H1 (cell line): Measurements from ENCODE around the gene RNU6-1. TPM values are rescaled to one million over a fixed set of nuclear protein-coding genes. Genes with fewer than 3 reads are reported as not detected.
A peak's percentile ranks its signal among the peaks of the same experiment; 100 is the strongest.

ENCODE experiments used
- CTCF ChIA-PET: fragments of 300-600 bp; sonication (Branson Sonifier 250); formaldehyde crosslinking; loops from one replicate; lab custom pipeline; 2021; ENCODE audit not compliant: partially characterized antibody; lab: Charles Lee
- POLR2A ChIA-PET: fragments of 300-600 bp; sonication (Branson Sonifier 250); formaldehyde crosslinking; loops from one replicate; lab custom pipeline; 2021; ENCODE audit warnings: inconsistent platforms; ENCODE audit not compliant: partially characterized antibody; lab: Charles Lee
- DNase-seq, 2 experiments: peaks; one replicate each; pipeline versions ENCODE4 v3.0.0 to v3.0.0-alpha.2; 2010 to 2022; ENCODE audit warnings: low spot score in 2 of 2, low read depth in 1 of 2, mixed read lengths in 1 of 2
- FAIRE-seq: peaks from 2 replicates; lab custom pipeline; 2011; peaks lifted over from hg19 to GRCh38; lab: Jason Lieb, UNC
- H2AFZ ChIP-seq: 2 replicates; pipeline ENCODE4 v1.8.1; 2012; ENCODE audit warnings: low read length, inconsistent platforms
- H2AK5ac ChIP-seq: 2 replicates; pipeline ENCODE4 v1.6.1; 2013; ENCODE audit warnings: low read depth, low read length
- H2BK120ac ChIP-seq: replicated peaks from 2 replicates; pipeline ENCODE3; 2013; ENCODE audit warnings: low read depth, low read length, inconsistent platforms
- H2BK12ac ChIP-seq: 2 replicates; pipeline ENCODE4 v1.6.1; 2013; ENCODE audit warnings: low read depth, low read length
- H2BK15ac ChIP-seq: 2 replicates; pipeline ENCODE4 v1.6.1; 2013; ENCODE audit warnings: low read length
- H2BK20ac ChIP-seq: 2 replicates; pipeline ENCODE4 v1.6.1; 2013; ENCODE audit warnings: low read length
- H2BK5ac ChIP-seq: 2 replicates; pipeline ENCODE4 v1.6.1; 2013; ENCODE audit warnings: low read depth, low read length
- H3K14ac ChIP-seq: 2 replicates; pipeline ENCODE4 v1.6.1; 2013; ENCODE audit warnings: inconsistent platforms; ENCODE audit not compliant: insufficient read length
- H3K18ac ChIP-seq: 2 replicates; pipeline ENCODE4 v1.6.1; 2013; ENCODE audit warnings: low read length; ENCODE audit errors: extremely low read depth
- H3K23ac ChIP-seq: 2 replicates; pipeline ENCODE4 v1.6.1; 2013; ENCODE audit warnings: inconsistent platforms; ENCODE audit not compliant: insufficient read length
- H3K23me2 ChIP-seq: 2 replicates; pipeline ENCODE4 v1.6.1; 2013; ENCODE audit warnings: low read depth, low read length
- H3K27ac ChIP-seq: 2 replicates; pipeline ENCODE4 v1.6.1; 2011; ENCODE audit warnings: low read depth, low read length, inconsistent platforms
- H3K27me3 ChIP-seq, 4 experiments: replicated peaks in 1 of 4; 1 replicate in 1 of 4; 2 replicates in 3 of 4; pipeline versions ENCODE4 v1.6.1 to v1.8.1; 2011 to 2013; ENCODE audit warnings: low read length in 3 of 4, mild to moderate bottlenecking in 3 of 4, inconsistent platforms in 2 of 4, mixed read lengths in 2 of 4, moderate library complexity in 1 of 4; ENCODE audit not compliant: control insufficient read depth in 3 of 4, insufficient read depth in 3 of 4; ENCODE audit errors: extremely low read depth in 1 of 4
- H3K36me3 ChIP-seq, 4 experiments: 2 replicates each; pipeline versions ENCODE4 v1.6.1 to v1.8.1; 2011 to 2013; ENCODE audit warnings: mild to moderate bottlenecking in 4 of 4, low read length in 3 of 4, moderate library complexity in 2 of 4, control low read depth in 1 of 4, inconsistent platforms in 1 of 4; ENCODE audit not compliant: insufficient read depth in 4 of 4, control insufficient read depth in 2 of 4
- H3K4ac ChIP-seq: replicated peaks from 2 replicates; pipeline ENCODE3; 2013; ENCODE audit warnings: low read length, low read depth, mixed read lengths, inconsistent platforms; ENCODE audit not compliant: insufficient read length
- H3K4me1 ChIP-seq, 4 experiments: replicated peaks in 1 of 4; 1 replicate in 1 of 4; 2 replicates in 3 of 4; pipeline versions ENCODE4 v1.6.1 to v1.8.1; 2011 to 2013; ENCODE audit warnings: low read length in 3 of 4, inconsistent platforms in 2 of 4, mixed read lengths in 1 of 4; ENCODE audit not compliant: insufficient read depth in 4 of 4, control insufficient read depth in 3 of 4
- H3K4me2 ChIP-seq, 2 experiments: 2 replicates each; pipeline versions ENCODE4 v1.6.1 to v1.8.1; 2011 to 2013; ENCODE audit warnings: low read depth in 2 of 2, low read length in 2 of 2, control low read depth in 1 of 2, inconsistent platforms in 1 of 2, mild to moderate bottlenecking in 1 of 2; ENCODE audit not compliant: insufficient read depth in 1 of 2
- H3K4me3 ChIP-seq, 4 experiments: fragments of 200-600, 300-600 bp in 1 of 4; sonication (generic), shearing (Covaris generic), sonication (Bioruptor Twin) in 1 of 4; 2 replicates each; pipeline versions ENCODE4 v1.5.1 to v1.8.1; 2011 to 2016; ENCODE audit warnings: low read length in 4 of 4, low read depth in 3 of 4, control low read depth in 2 of 4, inconsistent platforms in 2 of 4, mild to moderate bottlenecking in 2 of 4, mixed read lengths in 1 of 4, moderate library complexity in 1 of 4; ENCODE audit not compliant: insufficient read depth in 2 of 4; ENCODE audit errors: extremely low read depth in 1 of 4
- H3K56ac ChIP-seq: replicated peaks from 2 replicates; pipeline ENCODE3; 2013; ENCODE audit warnings: low read depth, mild to moderate bottlenecking, mixed read lengths, low read length, inconsistent platforms; ENCODE audit not compliant: insufficient read length
- H3K79me1 ChIP-seq: 2 replicates; pipeline ENCODE4 v1.6.1; 2013; ENCODE audit warnings: low read depth, low read length, control low read depth
- H3K79me2 ChIP-seq, 2 experiments: 2 replicates each; pipeline versions ENCODE4 v1.6.1 to v1.8.1; 2012 to 2013; ENCODE audit warnings: low read length in 2 of 2, mild to moderate bottlenecking in 2 of 2, inconsistent platforms in 1 of 2; ENCODE audit not compliant: insufficient read depth in 2 of 2, control insufficient read depth in 1 of 2
- H3K9ac ChIP-seq, 4 experiments: replicated peaks in 1 of 4; 1 replicate in 1 of 4; 2 replicates in 3 of 4; pipeline versions ENCODE4 v1.6.1 to v1.8.1; 2011 to 2013; ENCODE audit warnings: low read depth in 3 of 4, low read length in 3 of 4, control low read depth in 2 of 4, mild to moderate bottlenecking in 2 of 4, moderate library complexity in 2 of 4, inconsistent platforms in 1 of 4; ENCODE audit errors: extremely low read depth in 1 of 4
- H3K9me3 ChIP-seq, 2 experiments: 2 replicates each; pipeline versions ENCODE4 v1.6.1 to v1.8.1; 2012 to 2013; ENCODE audit warnings: mild to moderate bottlenecking in 2 of 2, moderate library complexity in 2 of 2, control low read depth in 1 of 2, inconsistent platforms in 1 of 2, low read depth in 1 of 2, low read length in 1 of 2, mixed read lengths in 1 of 2; ENCODE audit not compliant: insufficient read depth in 2 of 2
- H4K20me1 ChIP-seq, 2 experiments: replicated peaks in 1 of 2; 2 replicates each; pipeline versions ENCODE3 to v1.8.1; 2011 to 2013; ENCODE audit warnings: inconsistent platforms in 2 of 2, low read length in 2 of 2, mild to moderate bottlenecking in 1 of 2; ENCODE audit not compliant: insufficient read depth in 2 of 2, control insufficient read depth in 1 of 2
- H4K5ac ChIP-seq: 2 replicates; pipeline ENCODE4 v1.6.1; 2013; ENCODE audit warnings: low read length, low read depth, mixed read lengths, inconsistent platforms; ENCODE audit not compliant: insufficient read length
- H4K8ac ChIP-seq: 2 replicates; pipeline ENCODE4 v1.8.0; 2013; ENCODE audit warnings: mild to moderate bottlenecking, moderate library complexity, low read length, inconsistent platforms; ENCODE audit not compliant: insufficient read depth; ENCODE audit errors: extremely low read depth
- H4K91ac ChIP-seq: replicated peaks from 2 replicates; pipeline ENCODE3; 2013; ENCODE audit warnings: low read length, mixed read lengths, inconsistent platforms; ENCODE audit not compliant: insufficient read length
- CEBPB ChIP-seq: IDR thresholded peaks from 2 replicates; pipeline ENCODE4 v1.6.1; 2012; ENCODE audit warnings: low read depth, low read length
- CHD1 ChIP-seq: IDR thresholded peaks from 2 replicates; pipeline ENCODE4 v1.6.1; 2012; ENCODE audit warnings: low read depth, low read length, improper control_type of control experiment
- EGR1 ChIP-seq: IDR thresholded peaks from 2 replicates; pipeline ENCODE4 v1.6.1; 2011; ENCODE audit warnings: low read depth, low read length, borderline replicate concordance
- TAF7 ChIP-seq: optimal IDR thresholded peaks from 2 replicates; pipeline ENCODE3; 2011; ENCODE audit warnings: low read depth, mild to moderate bottlenecking, inconsistent platforms, low read length, moderate library complexity, borderline replicate concordance
- TBP ChIP-seq: IDR thresholded peaks from 2 replicates; pipeline ENCODE4 v1.6.1; 2011; ENCODE audit warnings: low read depth, low read length, improper control_type of control experiment
- WGBS, 2 experiments: shearing (Covaris generic) in 1 of 2; methylation state at CpG; one replicate each; pipeline versions ENCODE4 v1.1.6 to v1.1.7; 2013 to 2015; ENCODE audit warnings: low lambda C conversion rate in 2 of 2, mixed read lengths in 2 of 2, inconsistent platforms in 1 of 2, low coverage in 1 of 2, missing lambda C conversion rate in 1 of 2; ENCODE audit not compliant: insufficient replicate concordance in 2 of 2, insufficient coverage in 1 of 2, insufficient read length in 1 of 2; ENCODE audit errors: extremely low coverage in 1 of 2, missing lambda C conversion rate in 1 of 2; 5-methylcytosine and 5-hydroxymethylcytosine counted together
- polyA plus RNA-seq, 7 experiments: library from polyadenylated mRNA; depleted of rRNA in 3 of 7; stranded (reverse) in 5 of 7; unstranded in 2 of 7; fragments of >200 nt in 5 of 7; fragments of 200-250 nt in 2 of 7; gene quantifications; 1 replicate in 5 of 7; 2 replicates in 1 of 7; 4 replicates in 1 of 7; pipeline versions ENCODE4 v1.2.1 to v1.2.3, GENCODE V29; 2011 to 2013; ENCODE audit warnings: missing spikeins in 2 of 7, mixed read lengths in 2 of 7
- total RNA-seq: library from RNA; stranded (reverse); fragmentation: NEBNext Ultra II Directional; extraction: Animal tissue kit (Norgen Biotek cat#: 25700); gene quantifications from 2 replicates; pipeline ENCODE4 v1.2.1, GENCODE V29; 2021

Gene RNU6-1
- total and polyA plus RNA-seq, 2 of the 8 experiments (the other 6 are each of a cell fraction or from before 2014, with no cell fraction given), result not detected

DNA sequence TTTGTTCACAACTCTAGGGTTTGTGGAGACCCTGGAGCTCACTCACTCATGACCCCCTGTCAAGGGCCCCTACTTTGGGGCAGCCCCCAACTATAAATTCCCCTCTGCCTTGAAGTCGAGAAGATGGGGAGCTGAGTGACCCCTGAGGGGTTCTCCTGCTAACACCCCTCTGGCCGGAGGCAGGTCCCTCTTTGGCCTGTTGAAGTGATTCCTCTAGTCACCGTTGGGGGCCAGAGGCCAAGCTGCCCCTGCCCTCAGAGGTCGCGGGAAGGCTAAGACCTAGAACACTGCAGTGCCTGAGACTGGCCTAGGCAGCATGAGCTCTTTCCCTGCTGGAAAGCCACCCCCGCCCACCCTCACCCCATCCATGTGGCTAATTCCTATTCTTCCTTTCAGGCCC is 30.0 kb downstream of the RNU6-1 start:
- Histone ChIP-seq H2BK5ac (no peak overlapping the region), H2BK20ac (no peak overlapping the region), H2BK12ac (no peak overlapping the region), H3K18ac (no peak overlapping the region), H2AFZ (no peak overlapping the region), H3K27ac (no peak overlapping the region), H3K36me3 (no peaks in the 10 kb centered on the region), H3K9me3 (no peaks in the 10 kb centered on the region), H4K8ac (no peak overlapping the region; the same call in 1 of the 2 replicates), H4K20me1 (no peaks in the 10 kb centered on the region), H3K79me1 (no peaks in the 10 kb centered on the region), H2AK5ac (no peak overlapping the region), H2BK120ac (no peak overlapping the region), H4K5ac (no peak overlapping the region), H3K27me3 (no peaks in the 10 kb centered on the region; a peak in 2 of 7 replicates), H3K56ac (no peak overlapping the region), H3K14ac (no peak overlapping the region), H4K91ac (no peak overlapping the region), H3K4me2 (no peak overlapping the region), H3K4ac (no peak overlapping the region), H3K79me2 (no peaks in the 10 kb centered on the region), H3K4me3 (no peak overlapping the region), H3K4me1 (peaks cover 0 to 21% (median 11%) of the 10 kb centered on the region in 4 experiments; a peak in 6 of 7 replicates), H2BK15ac (no peak overlapping the region)
- 84% methylated on average over 3 of the region's 6 CpGs; no CpG with 5 or more reads in 1 of the 2 experiments for WGBS, 2 experiments
- no peak for FAIRE-seq
- DNase-seq, result peak in 1 of 2 experiments; percentile 40
- ChIA-PET POLR2A (no interaction called here), CTCF (interaction anchor here (1.1 to 1.3 kb wide), 2 partner anchors 11 to 352 kb away, joined by 3 to 4 read pairs; no protein-coding TSS in a partner anchor)
- TF ChIP-seq TBP (no peak), CHD1 (no peak), EGR1 (no peak), CEBPB (no peak), TAF7 (no peak)
- TF ChIP-seq, all 59 proteins: peak for 0
- Histone ChIP-seq H3K23me2 (no peaks in the 10 kb centered on the region), H3K23ac (no peak overlapping the region), H3K9ac (no peak overlapping the region)
